Mucosa of gallbladder (tissue), 1 donor: ENCODE measurements around the gene EFCC1. TPM values are rescaled to one million over a fixed set of nuclear protein-coding genes. Genes with fewer than 3 reads are reported as not detected.
"Not testable (repeated sequence)": the region's sequence is repeated elsewhere in the genome, so short reads cannot be mapped to it uniquely, and the experiment has no call there.

ENCODE experiments used
- DNase-seq: peaks from one replicate; pipeline ENCODE4 v3.0.0-alpha.2; 2020; ENCODE audit warnings: low spot score
- total RNA-seq: library from RNA; stranded (reverse); gene quantifications from one replicate; pipeline ENCODE4 v1.2.1, GENCODE V29; 2021
- donor health status: DM: no; HTN: no; CAD: no.

EFCC1 gene
- total RNA-seq, 1 donor from 2014 or later: 25.1 TPM

- DNase-seq: peak; percentile 20
Measured at GRCh38 chr3:129077222-129077621, 76.1 kb downstream of the EFCC1 start.

- no peak for DNase-seq
Measured at GRCh38 chr3:129078510-129078909, 77.4 kb downstream of the EFCC1 start.

- no peak for DNase-seq
Measured at GRCh38 chr3:129081503-129081902, 80.4 kb downstream of the EFCC1 start.

- DNase-seq: no peak
Measured at GRCh38 chr3:129082026-129082425, 80.9 kb downstream of the EFCC1 start.

GRCh38 chr3:129084501-129084900, 83.4 kb downstream of the EFCC1 start:
- no peak for DNase-seq

GRCh38 chr3:129085165-129085715, 84.1 kb downstream of the EFCC1 start:
- no peak for DNase-seq

GRCh38 chr3:129085818-129086217, 84.7 kb downstream of the EFCC1 start:
- no peak for DNase-seq

GRCh38 chr3:129087138-129087702, 86.1 kb downstream of the EFCC1 start:
- DNase-seq: peak; percentile 40

- peak; percentile 29 for DNase-seq
Measured at GRCh38 chr3:129087904-129088303, 86.8 kb downstream of the EFCC1 start.

GRCh38 chr3:129088312-129088711, 87.2 kb downstream of the EFCC1 start:
- not testable (repeated sequence) for DNase-seq

Other genes with a start within 250 kb of the EFCC1 start
- gene ACAD9, start 121.7 kb upstream of the EFCC1 start, total RNA-seq: 38.7 TPM
- 3.3 TPM for gene CFAP92, start 7.2 kb upstream of the EFCC1 start, total RNA-seq
- not detected for gene GP9, start 59.5 kb downstream of the EFCC1 start, total RNA-seq
- gene RAB43, start 120.5 kb downstream of the EFCC1 start, total RNA-seq: 36.2 TPM
- 23.6 TPM for gene ISY1, start 159.8 kb downstream of the EFCC1 start, total RNA-seq
- 315 TPM for gene CNBP, start 182.6 kb downstream of the EFCC1 start, total RNA-seq
- gene COPG1, start 248.3 kb downstream of the EFCC1 start, total RNA-seq: 216 TPM